ENCODE measurements around the gene DEPDC1.

GRCh38 chr1:68481041-68481440, 15.8 kb downstream of the DEPDC1 start:
- TF ChIP-seq CTCF (IDR thresholded peaks at IDR 0.05) (no peak), EP300 (IDR thresholded peaks at IDR 0.05) (no peak), POLR2AphosphoS5 (IDR thresholded peaks at IDR 0.05) (no peak), POLR2A (IDR thresholded peaks at IDR 0.05) (no peak)
